Activated CD4-positive, alpha-beta T cell treated with anti-CD3 and anti-CD28 coated beads, Interleukin-2, amount 10 ng/mL, durations not matched to agents 24 days and 14 days (primary cell): ENCODE data around the gene LASP1. TPM values are rescaled to one million over a fixed set of nuclear protein-coding genes. Genes with fewer than 3 reads are reported as not detected.

Source experiments
- DNase-seq: peaks from one replicate; pipeline ENCODE4 v3.0.0; 2022
- H3K27ac Mint-ChIP-seq: one replicate; pipeline ENCODE4 v1.8.0; 2022; ENCODE audit warnings: mild to moderate bottlenecking, mixed read lengths
- H3K27me3 Mint-ChIP-seq: one replicate; pipeline ENCODE4 v1.8.0; 2022; ENCODE audit warnings: mixed read lengths
- H3K36me3 Mint-ChIP-seq: one replicate; pipeline ENCODE4 v1.8.0; 2022; ENCODE audit warnings: low read depth, mild to moderate bottlenecking, mixed read lengths
- H3K4me1 Mint-ChIP-seq: one replicate; pipeline ENCODE4 v1.8.0; 2021; ENCODE audit warnings: mixed read lengths
- H3K4me3 Mint-ChIP-seq: one replicate; pipeline ENCODE4 v1.8.0; 2022; ENCODE audit warnings: mild to moderate bottlenecking, moderate library complexity, mixed read lengths
- H3K9me3 Mint-ChIP-seq: one replicate; pipeline ENCODE4 v1.8.0; 2021; ENCODE audit warnings: mixed read lengths
- intact Hi-C: fragments of 100-400 bp; cut with micrococcal nuclease; formaldehyde crosslinking; loops from one replicate; pipeline ENCODE4 v1.15.1; 2023
- total RNA-seq: library from RNA; stranded (reverse); gene quantifications from 2 replicates; pipeline ENCODE4 v1.2.3, GENCODE V29; 2022

The LASP1 gene
- total RNA-seq, 1 donor from 2014 or later, result 130 TPM

DNA sequence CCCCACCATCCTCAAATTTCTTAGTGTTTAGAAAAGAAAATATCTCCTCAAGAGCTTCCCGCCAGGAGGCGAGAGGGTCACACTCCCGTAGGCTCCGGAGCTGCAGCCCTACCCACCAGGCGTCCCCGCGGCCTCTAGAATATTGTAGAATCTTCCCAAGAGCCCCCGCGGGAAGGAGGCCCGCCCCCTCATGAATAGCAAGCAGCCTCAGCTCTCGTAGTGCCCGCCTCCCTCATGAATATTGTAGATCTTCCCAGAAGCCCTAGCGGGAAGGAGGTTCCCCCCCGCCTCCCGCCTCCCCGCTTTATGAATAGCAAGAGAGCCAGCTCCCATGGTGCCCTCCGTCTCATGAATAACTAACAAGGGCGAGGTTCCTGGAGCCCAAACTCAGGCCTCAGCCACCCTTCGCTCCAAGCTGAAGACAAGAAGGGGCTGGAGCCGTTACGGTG lies 97.5 kb downstream of the LASP1 start, which contains the start of gene FBXO47:
TSS of gene FBXO47 (minus strand) at position 114 of the 449 bp plus-strand sequence. CDS start 4,378 bp downstream, outside the sequence.
- Mint-ChIP-seq H3K9me3 (no peaks in the 10 kb centered on the region), H3K4me1 (peaks cover 5% of the 10 kb centered on the region), H3K36me3 (no peaks in the 10 kb centered on the region), H3K27me3 (peaks cover 8% of the 10 kb centered on the region), H3K27ac (peak within 1 kb of the TSS; percentile 76), H3K4me3 (peak within 1 kb of the TSS; percentile 79)
- intact Hi-C loops, result no loop called here
- DNase-seq, result peak; percentile 92

DNA sequence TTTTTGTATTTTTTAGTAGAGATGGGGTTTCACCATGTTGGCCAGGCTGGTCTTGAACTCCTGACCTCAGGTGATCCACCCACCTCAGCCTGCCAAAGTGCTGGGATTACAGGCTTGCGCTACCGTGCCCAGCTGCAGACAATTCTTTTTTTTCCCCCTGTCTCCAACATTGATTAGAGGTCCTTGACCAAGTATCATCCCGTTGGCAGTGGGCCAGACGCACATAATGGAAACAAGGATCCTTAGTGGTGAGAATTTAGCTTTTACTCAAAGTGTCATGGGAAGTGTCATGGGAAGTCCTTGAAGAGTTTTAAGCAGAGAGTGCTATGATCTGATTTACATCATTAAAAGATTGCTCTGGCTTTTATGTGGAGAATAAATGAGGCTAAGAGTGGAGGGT lies 99.4 kb downstream of the LASP1 start:
- Mint-ChIP-seq H3K36me3 (no peaks in the 10 kb centered on the region), H3K27me3 (peaks cover 12% of the 10 kb centered on the region), H3K4me3 (no peak overlapping the region), H3K27ac (no peak overlapping the region), H3K9me3 (no peaks in the 10 kb centered on the region), H3K4me1 (peaks cover 5% of the 10 kb centered on the region)
- intact Hi-C loops, result no loop called here
- no peak for DNase-seq

DNA sequence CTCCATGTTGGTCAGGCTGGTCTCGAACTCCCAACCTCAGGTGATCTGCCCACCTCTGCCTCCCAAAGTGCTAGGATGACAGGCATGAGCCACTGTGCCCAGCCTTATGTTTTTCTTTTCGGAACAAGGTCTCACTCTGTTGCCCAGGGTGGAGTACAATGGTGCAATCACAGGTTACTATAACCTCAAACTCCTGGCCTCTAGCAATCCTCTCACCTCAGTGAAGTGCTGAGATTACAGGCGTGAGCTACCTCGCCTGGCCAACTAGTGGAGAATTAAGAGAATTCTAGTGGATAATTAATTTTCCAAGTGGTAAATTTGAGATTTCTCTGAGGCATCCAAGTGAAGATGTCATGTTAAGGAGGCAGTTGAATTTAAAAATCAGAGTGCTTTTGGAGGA lies 100.3 kb downstream of the LASP1 start:
- intact Hi-C loops, result no loop called here
- peaks cover 5% of the 10 kb centered on the region for H3K4me1 Mint-ChIP-seq
- H3K27ac Mint-ChIP-seq, result no peak overlapping the region
- H3K36me3 Mint-ChIP-seq, result no peaks in the 10 kb centered on the region
- H3K9me3 Mint-ChIP-seq, result no peaks in the 10 kb centered on the region
- H3K27me3 Mint-ChIP-seq, result peaks cover 12% of the 10 kb centered on the region
- H3K4me3 Mint-ChIP-seq, result no peak overlapping the region
- DNase-seq, result no peak

- DNase-seq, result no peak
- intact Hi-C loops, result no loop called here
Observed at GRCh38 chr17:38970804-38971203, 100.9 kb downstream of the LASP1 start.

More at GRCh38 chr17:38970804-38971203, 100.9 kb downstream of the LASP1 start:
- Mint-ChIP-seq H3K9me3 (no peaks in the 10 kb centered on the region), H3K27me3 (peaks cover 12% of the 10 kb centered on the region), H3K36me3 (no peaks in the 10 kb centered on the region), H3K4me3 (no peak overlapping the region), H3K4me1 (peaks cover 5% of the 10 kb centered on the region), H3K27ac (no peak overlapping the region)

Other genes with a start within 250 kb of the LASP1 start
- 52.1 and 54.9 TPM in 2 replicates for gene EPOP, start 195.1 kb upstream of the LASP1 start, total RNA-seq
- gene MLLT6, start 164.8 kb upstream of the LASP1 start, total RNA-seq, result 243 and 248 TPM in 2 replicates
- gene CISD3, start 139.7 kb upstream of the LASP1 start, total RNA-seq, result 44.0 and 46.7 TPM in 2 replicates
- 4.7 and 5.5 TPM in 2 replicates for gene PCGF2, start 121.7 kb upstream of the LASP1 start, total RNA-seq
- gene PSMB3, start 117.3 kb upstream of the LASP1 start, total RNA-seq, result 356 and 358 TPM in 2 replicates
- 42.8 and 44.3 TPM in 2 replicates for gene PIP4K2B, start 70.5 kb upstream of the LASP1 start, total RNA-seq
- 32.1 and 32.4 TPM in 2 replicates for gene CWC25, start 44.7 kb upstream of the LASP1 start, total RNA-seq
- gene RPL23, start 16.3 kb upstream of the LASP1 start, total RNA-seq, result 1,994 and 2,005 TPM in 2 replicates
- gene FBXO47, start 97.3 kb downstream of the LASP1 start, total RNA-seq, result 0.09 TPM in 1 of 2 replicates, not detected in the other